PC-9 (cell line): ENCODE results near the gene ZNF282. TPM values are rescaled to one million over a fixed set of nuclear protein-coding genes. Genes with fewer than 3 reads are reported as not detected.

Source experiments
- BruUV-seq: library from RNA; stranded (reverse); fragments of 400-500 nt; replicated peaks from 2 replicates; lab custom pipeline; 2021; lab: Mats Ljungman, UMichigan
- CTCF ChIA-PET: fragments of 300-600 bp; sonication (Branson Sonifier 250); formaldehyde crosslinking; loops from one replicate; lab custom pipeline; 2022; ENCODE audit warnings: antibody characterized with exemption; lab: Charles Lee
- POLR2A ChIA-PET: fragments of 300-600 bp; sonication (Branson Sonifier 250); formaldehyde crosslinking; loops from one replicate; lab custom pipeline; 2022; ENCODE audit warnings: antibody characterized with exemption; ENCODE audit not compliant: unreplicated experiment; lab: Charles Lee
- DNase-seq, 2 experiments: peaks; one replicate each; pipeline versions ENCODE4 v3.0.0 to v3.0.0-alpha.2; 2015 to 2022; ENCODE audit warnings: mixed read lengths in 1 of 2
- H2AFZ ChIP-seq: fragments of 200-600 bp; sonication (generic); 2 replicates; pipeline ENCODE4 v1.8.1; 2017; ENCODE audit warnings: antibody characterized with exemption
- H3F3A ChIP-seq: fragments of 200-600 bp; sonication (generic); 2 replicates; pipeline ENCODE4 v1.8.1; 2017; ENCODE audit warnings: antibody characterized with exemption, mild to moderate bottlenecking, low read depth; ENCODE audit not compliant: insufficient read depth
- H3K27ac ChIP-seq: fragments of 200-600 bp; sonication (generic); 2 replicates; pipeline ENCODE4 v1.6.1; 2016; ENCODE audit warnings: mixed run types
- H3K27me3 ChIP-seq: fragments of 200-600 bp; sonication (generic); 2 replicates; pipeline ENCODE4 v1.6.1; 2016; ENCODE audit warnings: low read depth, mixed run types; ENCODE audit not compliant: insufficient read depth
- H3K36me3 ChIP-seq: fragments of 200-600 bp; sonication (generic); 2 replicates; pipeline ENCODE4 v1.6.1; 2016; ENCODE audit warnings: low read depth, mixed run types
- H3K4me1 ChIP-seq: fragments of 200-600 bp; sonication (generic); replicated peaks from 2 replicates; pipeline ENCODE4 v1.6.1; 2016; ENCODE audit warnings: mixed run types; ENCODE audit not compliant: insufficient read depth
- H3K4me2 ChIP-seq: fragments of 200-600 bp; sonication (generic); 2 replicates; pipeline ENCODE4 v1.6.1; 2017; ENCODE audit warnings: mixed run types
- H3K4me3 ChIP-seq: fragments of 200-600 bp; sonication (generic); 2 replicates; pipeline ENCODE4 v1.6.1; 2016; ENCODE audit warnings: mixed run types
- H3K79me2 ChIP-seq: fragments of 200-600 bp; sonication (generic); 2 replicates; pipeline ENCODE4 v1.6.1; 2017; ENCODE audit warnings: low read depth, mixed run types
- H3K9me2 ChIP-seq: fragments of 200-600 bp; sonication (generic); 2 replicates; pipeline ENCODE4 v1.8.1; 2017; ENCODE audit warnings: mild to moderate bottlenecking; ENCODE audit not compliant: insufficient read depth
- H3K9me3 ChIP-seq: fragments of 200-600 bp; sonication (generic); 2 replicates; pipeline ENCODE4 v1.8.1; 2016; ENCODE audit warnings: low read depth; ENCODE audit not compliant: insufficient read depth
- H4K20me1 ChIP-seq: fragments of 200-600 bp; sonication (generic); 2 replicates; pipeline ENCODE4 v1.8.1; 2017; ENCODE audit not compliant: insufficient read depth
- EZH2 ChIP-seq: fragments of 200-600 bp; sonication (generic); IDR thresholded peaks from 2 replicates; pipeline ENCODE4 v1.8.0; 2017; ENCODE audit warnings: antibody characterized with exemption, low read depth
- intact Hi-C: fragments of 100-400 bp; cut with micrococcal nuclease; formaldehyde crosslinking; loops from one replicate; pipeline ENCODE4 v1.10.0; 2022; ENCODE audit not compliant: unreplicated experiment
- total RNA-seq: library from RNA; stranded (reverse); gene quantifications from 2 replicates; pipeline ENCODE4 v1.2.3, GENCODE V29; 2021
- TF ChIP-seq, protein P1 (sequence below): fragments of 200-600 bp; sonication (generic); conservative IDR thresholded peaks from 2 replicates; pipeline ENCODE4 v1.6.1; 2017; ENCODE audit warnings: mixed run types, antibody characterized with exemption, mild to moderate bottlenecking, moderate library complexity

The ZNF282 gene
- total RNA-seq, 1 experiment from 2014 or later: 35.9 TPM

DNA sequence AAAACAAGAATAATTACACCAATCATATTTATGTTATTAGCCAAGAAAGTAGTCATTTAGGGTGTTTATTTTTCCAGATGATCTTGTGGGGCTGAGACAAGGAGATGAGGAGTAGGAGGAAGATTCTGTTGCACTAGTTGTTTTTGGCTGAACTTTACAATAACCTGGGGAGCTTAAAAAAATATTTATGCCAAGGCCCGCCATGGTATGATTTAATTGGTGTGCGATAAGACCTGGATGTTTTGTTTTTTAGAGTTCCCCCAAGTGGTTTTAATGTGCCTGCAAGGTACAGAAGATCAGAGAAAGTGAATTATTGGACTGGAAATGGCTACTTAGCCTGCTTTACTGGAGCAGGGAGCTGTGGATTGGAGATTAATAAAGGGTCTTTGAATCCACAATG lies 7.1 kb upstream of the ZNF282 start:
- Histone ChIP-seq H3K4me2 (no peak overlapping the region), H3K4me3 (no peak overlapping the region), H4K20me1 (no peaks in the 10 kb centered on the region), H3K27me3 (no peaks in the 10 kb centered on the region), H2AFZ (no peak overlapping the region), H3F3A (peaks cover 11% of the 10 kb centered on the region; the same call in 1 of the 2 replicates), H3K79me2 (no peaks in the 10 kb centered on the region), H3K4me1 (no peaks in the 10 kb centered on the region), H3K9me3 (no peaks in the 10 kb centered on the region), H3K9me2 (no peaks in the 10 kb centered on the region), H3K36me3 (no peaks in the 10 kb centered on the region), H3K27ac (no peak overlapping the region)
- intact Hi-C loops: no loop called here
- ChIA-PET POLR2A (no interaction called here), CTCF (interaction anchor here (0.7 kb wide), 1 partner anchor 485 kb away, joined by 3 read pairs; no protein-coding TSS in a partner anchor)
- DNase-seq: no peak
- TF ChIP-seq, protein P1, sequence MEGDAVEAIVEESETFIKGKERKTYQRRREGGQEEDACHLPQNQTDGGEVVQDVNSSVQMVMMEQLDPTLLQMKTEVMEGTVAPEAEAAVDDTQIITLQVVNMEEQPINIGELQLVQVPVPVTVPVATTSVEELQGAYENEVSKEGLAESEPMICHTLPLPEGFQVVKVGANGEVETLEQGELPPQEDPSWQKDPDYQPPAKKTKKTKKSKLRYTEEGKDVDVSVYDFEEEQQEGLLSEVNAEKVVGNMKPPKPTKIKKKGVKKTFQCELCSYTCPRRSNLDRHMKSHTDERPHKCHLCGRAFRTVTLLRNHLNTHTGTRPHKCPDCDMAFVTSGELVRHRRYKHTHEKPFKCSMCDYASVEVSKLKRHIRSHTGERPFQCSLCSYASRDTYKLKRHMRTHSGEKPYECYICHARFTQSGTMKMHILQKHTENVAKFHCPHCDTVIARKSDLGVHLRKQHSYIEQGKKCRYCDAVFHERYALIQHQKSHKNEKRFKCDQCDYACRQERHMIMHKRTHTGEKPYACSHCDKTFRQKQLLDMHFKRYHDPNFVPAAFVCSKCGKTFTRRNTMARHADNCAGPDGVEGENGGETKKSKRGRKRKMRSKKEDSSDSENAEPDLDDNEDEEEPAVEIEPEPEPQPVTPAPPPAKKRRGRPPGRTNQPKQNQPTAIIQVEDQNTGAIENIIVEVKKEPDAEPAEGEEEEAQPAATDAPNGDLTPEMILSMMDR: no peak
- no peak for TF ChIP-seq EZH2
- BruUV-seq: no TSS peak

DNA sequence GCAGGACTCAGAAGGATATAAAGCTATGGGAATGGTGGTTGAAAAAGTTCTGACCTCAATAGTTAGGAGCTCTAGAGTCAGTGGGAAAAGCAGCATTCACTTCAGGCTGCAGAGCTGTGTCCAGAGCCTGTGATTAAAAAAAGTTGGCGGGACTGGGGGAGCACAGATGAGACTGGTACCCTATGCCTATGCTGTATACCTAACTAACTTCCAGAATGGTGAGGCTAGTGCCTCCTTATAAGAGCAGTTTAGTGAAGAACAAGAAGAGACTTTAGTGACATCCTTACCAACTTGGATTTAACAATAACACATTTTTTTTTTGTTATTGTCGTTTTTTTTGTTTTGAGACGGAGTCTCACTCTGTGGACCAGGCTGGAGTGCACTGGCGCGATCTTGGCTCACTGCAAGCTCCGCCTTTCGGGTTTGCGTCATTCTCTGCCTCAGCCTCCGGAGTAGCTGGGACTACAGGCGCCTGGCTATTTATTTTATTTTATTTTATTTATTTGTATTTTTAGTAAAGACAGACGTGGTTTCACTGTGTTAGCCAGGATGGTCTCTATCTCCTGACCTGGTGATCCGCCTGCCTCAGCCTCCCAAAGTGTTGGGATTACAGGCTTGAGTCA lies 6.6 kb upstream of the ZNF282 start:
- Histone ChIP-seq H3K79me2 (no peaks in the 10 kb centered on the region), H3K9me3 (no peaks in the 10 kb centered on the region), H3K36me3 (no peaks in the 10 kb centered on the region), H3K4me2 (no peak overlapping the region), H3K4me3 (no peak overlapping the region), H4K20me1 (no peaks in the 10 kb centered on the region), H3K4me1 (no peaks in the 10 kb centered on the region), H3F3A (peaks cover 11% of the 10 kb centered on the region; the same call in 1 of the 2 replicates), H3K27ac (no peak overlapping the region), H3K27me3 (no peaks in the 10 kb centered on the region), H2AFZ (no peak overlapping the region), H3K9me2 (no peaks in the 10 kb centered on the region)
- no peak for TF ChIP-seq EZH2
- TF ChIP-seq, protein P1: no peak
- intact Hi-C loops: no loop called here
- DNase-seq: no peak
- ChIA-PET POLR2A (no interaction called here), CTCF (no interaction called here)
- no TSS peak for BruUV-seq

DNA sequence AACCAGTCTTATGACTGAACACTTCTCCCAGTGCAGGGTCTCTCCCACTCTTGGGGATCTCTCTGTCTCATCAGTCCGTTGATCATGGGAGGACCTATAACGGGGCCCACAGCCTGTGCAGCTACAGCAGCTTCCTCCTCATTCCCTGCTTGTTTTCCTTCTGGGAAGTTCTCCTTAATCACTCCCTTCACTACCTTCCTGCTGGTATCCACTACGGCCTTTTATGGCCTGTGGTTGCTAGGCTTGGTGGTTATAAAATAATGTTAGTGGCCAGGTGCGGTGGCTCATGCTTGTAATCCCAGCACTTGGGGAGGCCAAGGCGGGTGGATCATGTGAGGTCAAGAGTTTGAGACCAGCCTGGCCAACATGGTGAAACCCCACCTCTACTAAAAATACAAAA lies 3.5 kb upstream of the ZNF282 start:
- TF ChIP-seq, protein P1: no peak
- TF ChIP-seq EZH2: no peak
- ChIA-PET POLR2A (interaction anchor here (0.6 kb wide), 1 partner anchor 11 kb away, joined by 20 read pairs; no protein-coding TSS in a partner anchor), CTCF (no interaction called here)
- H3F3A ChIP-seq: peaks cover 21% of the 10 kb centered on the region; the same call in 1 of the 2 replicates
- no peaks in the 10 kb centered on the region for H3K27me3 ChIP-seq
- peaks cover 1% of the 10 kb centered on the region for H4K20me1 ChIP-seq
- no peak overlapping the region for H3K4me3 ChIP-seq
- H3K9me2 ChIP-seq: no peaks in the 10 kb centered on the region
- H3K79me2 ChIP-seq: peaks cover 10% of the 10 kb centered on the region
- no peaks in the 10 kb centered on the region for H3K36me3 ChIP-seq
- no peak for DNase-seq
- peaks cover 6% of the 10 kb centered on the region; the same call in 1 of the 2 replicates for H3K4me1 ChIP-seq
- H3K4me2 ChIP-seq: no peak overlapping the region
- no peak overlapping the region for H2AFZ ChIP-seq
- no peaks in the 10 kb centered on the region for H3K9me3 ChIP-seq
- no peak overlapping the region for H3K27ac ChIP-seq
- BruUV-seq: no TSS peak
- intact Hi-C loops: no loop called here
